Subcutaneous adipose tissue (tissue), 4 donors: ENCODE measurements around the gene SEZ6L. TPM values are rescaled to one million over a fixed set of nuclear protein-coding genes. Genes with fewer than 3 reads are reported as not detected.

ENCODE experiments used
- CTCF ChIP-seq: fragments of 450-650 bp; IDR thresholded peaks from one replicate; pipeline ENCODE4 v1.5.1; 2016; ENCODE audit warnings: low read depth, mild to moderate bottlenecking, control low read depth, antibody characterized with exemption, moderate library complexity
- total RNA-seq, 4 donors: library from RNA; depleted of rRNA; stranded (reverse); fragments of >200 nt; gene quantifications; one replicate each; pipeline ENCODE4 v1.1.0, GENCODE V29; 2016

The SEZ6L gene
- total RNA-seq, 4 donors from 2014 or later, result 0.17 to 0.44 (median 0.26) TPM

- no peak for TF ChIP-seq CTCF
Measured at GRCh38 chr22:26241361-26241760, 72.1 kb downstream of the SEZ6L start.

GRCh38 chr22:26245001-26245400 is 75.7 kb downstream of the SEZ6L start:
- TF ChIP-seq CTCF, result no peak

GRCh38 chr22:26246552-26246951 is 77.3 kb downstream of the SEZ6L start:
- TF ChIP-seq CTCF, result no peak

DNA sequence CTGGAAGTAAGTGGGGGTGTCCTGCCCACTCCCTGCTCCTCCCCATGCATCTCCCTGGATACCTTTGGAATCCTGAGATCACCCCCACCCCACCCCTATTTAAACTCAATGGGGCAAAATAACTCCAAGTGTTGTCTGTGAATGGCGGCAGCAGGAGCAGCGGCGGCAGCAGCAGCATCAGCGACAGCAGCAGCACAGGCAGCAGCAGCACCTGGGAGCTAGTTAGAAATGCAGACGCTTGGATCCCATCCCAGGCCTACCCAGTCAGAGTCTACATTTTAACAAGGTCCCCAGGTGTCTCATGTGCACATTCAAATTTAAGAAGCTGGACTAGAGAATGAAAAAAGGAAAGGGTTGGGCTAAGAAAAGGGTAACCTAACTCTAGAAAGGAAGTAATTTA is 82.6 kb downstream of the SEZ6L start:
- TF ChIP-seq CTCF, result no peak

- TF ChIP-seq CTCF, result no peak
Measured at GRCh38 chr22:26259510-26259909, 90.2 kb downstream of the SEZ6L start.

- no peak for TF ChIP-seq CTCF
Measured at GRCh38 chr22:26264162-26264561, 94.9 kb downstream of the SEZ6L start.

DNA sequence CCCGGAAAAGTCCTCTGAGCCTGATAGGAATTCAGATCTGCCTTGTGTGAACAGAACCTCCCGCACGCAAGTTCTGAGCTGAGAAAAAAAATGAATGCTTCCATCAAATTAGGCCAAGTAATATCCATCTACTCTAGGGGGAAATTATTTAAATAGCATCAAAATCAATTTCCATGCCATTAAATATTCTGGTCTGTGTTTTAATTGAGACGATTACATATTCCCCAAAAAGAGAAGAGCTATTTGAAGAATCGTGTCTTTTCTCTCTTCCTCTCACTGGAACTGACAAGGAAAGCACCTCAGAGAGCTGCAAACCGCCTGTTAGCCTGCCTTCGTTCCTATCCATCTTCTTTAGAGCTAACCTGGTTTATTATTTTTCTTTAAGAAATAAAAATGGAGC is 96.0 kb downstream of the SEZ6L start:
- no peak for TF ChIP-seq CTCF
